Measurements from ENCODE around the gene MYO18A. TPM values are rescaled to one million over a fixed set of nuclear protein-coding genes. Genes with fewer than 3 reads are reported as not detected.

The MYO18A gene
- polyA plus RNA-seq, 1 donor (not counting 4 experiments of a cell fraction or from before 2014, with no cell fraction given): 20.0 TPM

- Histone ChIP-seq H3K4me2 (ENCODE audit: control insufficient read depth, extremely low read depth, insufficient read depth, low read depth, low read length) (peak overlapping the region; percentile 74), H3K27ac (ENCODE audit: control insufficient read depth, insufficient read depth, low read length) (peak overlapping the region; percentile 93), H2AFZ (ENCODE audit: control insufficient read depth, low read length) (no peak overlapping the region), H3K36me3 (ENCODE audit: control insufficient read depth in 2 of 2, extremely low read depth in 1 of 2, insufficient read depth in 2 of 2, low read length in 2 of 2) (no peaks in the 10 kb centered on the region), H3K9me3 (ENCODE audit: control insufficient read depth, low read depth, low read length) (no peaks in the 10 kb centered on the region), H3K9me1 (ENCODE audit: control insufficient read depth, extremely low read depth, insufficient read depth, low read length) (no peaks in the 10 kb centered on the region), H4K20me1 (ENCODE audit: control insufficient read depth, extremely low read depth, insufficient read depth, low read length) (no peaks in the 10 kb centered on the region), H3K9ac (ENCODE audit: control insufficient read depth, extremely low read depth, insufficient read depth, low read length) (peak overlapping the region; percentile 91), H3K4me3 (ENCODE audit: control insufficient read depth in 2 of 3, extremely low read depth in 1 of 3, insufficient read depth in 2 of 3, low read depth in 1 of 3, low read length in 3 of 3) (peak overlapping the region; percentile 55 to 87 (median 63)), H3K79me2 (ENCODE audit: control insufficient read depth, insufficient read depth, low read length) (peaks cover 43% of the 10 kb centered on the region), H3K4me1 (ENCODE audit: control insufficient read depth, extremely low read depth, insufficient read depth, low read length) (peaks cover 46% of the 10 kb centered on the region), H3K27me3 (ENCODE audit: control insufficient read depth, extremely low read depth, insufficient read depth, low read length) (no peaks in the 10 kb centered on the region)
- TF ChIP-seq EZH2 (IDR thresholded peaks at IDR 0.05; ENCODE audit: low read length): no peak
- TF ChIP-seq CTCF (optimal IDR thresholded peaks at IDR 0.05 in 1 of 3, IDR thresholded peaks at IDR 0.05 in 1 of 3, conservative IDR thresholded peaks at IDR 0.05 in 1 of 3; ENCODE audit: extremely low read depth in 1 of 3, insufficient read depth in 2 of 3, low read length in 3 of 3): no peak
- dilution Hi-C loops (cut with MboI; ENCODE audit: extremely low pct_ligation_motif_present, low sequenced_read_pairs): no loop called here
- DNase-seq (ENCODE audit: low read depth, low spot score) (no peak), FAIRE-seq (peak; percentile 56)
Measured at GRCh38 chr17:29177871-29178749, 2.1 kb downstream of the MYO18A start.

GRCh38 chr17:29177541-29177870, 2.7 kb downstream of the MYO18A start:
- H3K9me1 ChIP-seq (ENCODE audit: control insufficient read depth, extremely low read depth, insufficient read depth, low read length): no peaks in the 10 kb centered on the region
- H4K20me1 ChIP-seq (ENCODE audit: control insufficient read depth, extremely low read depth, insufficient read depth, low read length): no peaks in the 10 kb centered on the region
- FAIRE-seq (no peak), DNase-seq (ENCODE audit: low read depth, low spot score) (no peak)
- peaks cover 48% of the 10 kb centered on the region for H3K79me2 ChIP-seq (ENCODE audit: control insufficient read depth, insufficient read depth, low read length)
- peak overlapping the region; percentile 74 for H3K4me2 ChIP-seq (ENCODE audit: control insufficient read depth, extremely low read depth, insufficient read depth, low read depth, low read length)
- TF ChIP-seq EZH2 (IDR thresholded peaks at IDR 0.05; ENCODE audit: low read length) (no peak), CTCF (optimal IDR thresholded peaks at IDR 0.05 in 1 of 3, IDR thresholded peaks at IDR 0.05 in 1 of 3, conservative IDR thresholded peaks at IDR 0.05 in 1 of 3; ENCODE audit: extremely low read depth in 1 of 3, insufficient read depth in 2 of 3, low read length in 3 of 3) (no peak)
- peak overlapping the region; percentile 55 to 67 (median 63) for H3K4me3 ChIP-seq (ENCODE audit: control insufficient read depth in 2 of 3, extremely low read depth in 1 of 3, insufficient read depth in 2 of 3, low read depth in 1 of 3, low read length in 3 of 3)
- H3K36me3 ChIP-seq (ENCODE audit: control insufficient read depth in 2 of 2, extremely low read depth in 1 of 2, insufficient read depth in 2 of 2, low read length in 2 of 2): no peaks in the 10 kb centered on the region
- peak overlapping the region; percentile 91 for H3K9ac ChIP-seq (ENCODE audit: control insufficient read depth, extremely low read depth, insufficient read depth, low read length)
- H3K27me3 ChIP-seq (ENCODE audit: control insufficient read depth, extremely low read depth, insufficient read depth, low read length): no peaks in the 10 kb centered on the region
- dilution Hi-C loops (cut with MboI; ENCODE audit: extremely low pct_ligation_motif_present, low sequenced_read_pairs): no loop called here
- peaks cover 46% of the 10 kb centered on the region for H3K4me1 ChIP-seq (ENCODE audit: control insufficient read depth, extremely low read depth, insufficient read depth, low read length)
- H3K27ac ChIP-seq (ENCODE audit: control insufficient read depth, insufficient read depth, low read length): peak overlapping the region; percentile 93
- H2AFZ ChIP-seq (ENCODE audit: control insufficient read depth, low read length): no peak overlapping the region
- no peaks in the 10 kb centered on the region for H3K9me3 ChIP-seq (ENCODE audit: control insufficient read depth, low read depth, low read length)

Measured in keratinocyte (primary cell).